Measurements from ENCODE around the gene UBTF.
A peak's percentile ranks its signal among the peaks of the same experiment; 100 is the strongest.

Gene UBTF

GRCh38 chr17:44212507-44213402, 6.7 kb downstream of the UBTF start:
- no peak for DNase-seq

- no peak for DNase-seq
These were observed 7.9 kb downstream of the UBTF start for GRCh38 chr17:44211281-44212265.

GRCh38 chr17:44210342-44211192, 8.9 kb downstream of the UBTF start:
- peak; percentile 94 for DNase-seq

GRCh38 chr17:44209786-44210341, 9.6 kb downstream of the UBTF start:
- no peak for DNase-seq

GRCh38 chr17:44207743-44208142, 11.7 kb downstream of the UBTF start:
- DNase-seq, result no peak

- DNase-seq, result no peak
These were observed 12.2 kb downstream of the UBTF start for GRCh38 chr17:44207319-44207718.

GRCh38 chr17:44206825-44207155, 12.7 kb downstream of the UBTF start:
- DNase-seq, result no peak

- no peak for DNase-seq
These were observed 13.3 kb downstream of the UBTF start for GRCh38 chr17:44205962-44206824.

- DNase-seq, result no peak
These were observed 15.0 kb downstream of the UBTF start for GRCh38 chr17:44204441-44204882.

GRCh38 chr17:44203731-44204440, 15.6 kb downstream of the UBTF start:
- DNase-seq, result no peak

GRCh38 chr17:44202756-44203155, 16.7 kb downstream of the UBTF start:
- no peak for DNase-seq

- no peak for DNase-seq
These were observed 18.9 kb downstream of the UBTF start for GRCh38 chr17:44200478-44201155.

GRCh38 chr17:44199553-44200477, 19.7 kb downstream of the UBTF start, which contains the start of gene ATXN7L3:
Gene ATXN7L3 (minus strand): TSS chr17:44199884. CDS start chr17:44198070, 1,814 bp downstream.
- peak; percentile 99 for DNase-seq

- peak; percentile 63 for DNase-seq
These were observed 20.5 kb downstream of the UBTF start for GRCh38 chr17:44198721-44199552.

GRCh38 chr17:44197980-44198720, 21.3 kb downstream of the UBTF start:
- DNase-seq, result no peak

- DNase-seq, result no peak
These were observed 22.4 kb downstream of the UBTF start for GRCh38 chr17:44197107-44197506.
